ENCODE results near the gene NAT8L. TPM values are rescaled to one million over a fixed set of nuclear protein-coding genes. Genes with fewer than 3 reads are reported as not detected.

NAT8L gene
- total RNA-seq, 3 donors from 2014 or later (not counting 1 experiment from before 2014, with no cell fraction given): not detected

DNA sequence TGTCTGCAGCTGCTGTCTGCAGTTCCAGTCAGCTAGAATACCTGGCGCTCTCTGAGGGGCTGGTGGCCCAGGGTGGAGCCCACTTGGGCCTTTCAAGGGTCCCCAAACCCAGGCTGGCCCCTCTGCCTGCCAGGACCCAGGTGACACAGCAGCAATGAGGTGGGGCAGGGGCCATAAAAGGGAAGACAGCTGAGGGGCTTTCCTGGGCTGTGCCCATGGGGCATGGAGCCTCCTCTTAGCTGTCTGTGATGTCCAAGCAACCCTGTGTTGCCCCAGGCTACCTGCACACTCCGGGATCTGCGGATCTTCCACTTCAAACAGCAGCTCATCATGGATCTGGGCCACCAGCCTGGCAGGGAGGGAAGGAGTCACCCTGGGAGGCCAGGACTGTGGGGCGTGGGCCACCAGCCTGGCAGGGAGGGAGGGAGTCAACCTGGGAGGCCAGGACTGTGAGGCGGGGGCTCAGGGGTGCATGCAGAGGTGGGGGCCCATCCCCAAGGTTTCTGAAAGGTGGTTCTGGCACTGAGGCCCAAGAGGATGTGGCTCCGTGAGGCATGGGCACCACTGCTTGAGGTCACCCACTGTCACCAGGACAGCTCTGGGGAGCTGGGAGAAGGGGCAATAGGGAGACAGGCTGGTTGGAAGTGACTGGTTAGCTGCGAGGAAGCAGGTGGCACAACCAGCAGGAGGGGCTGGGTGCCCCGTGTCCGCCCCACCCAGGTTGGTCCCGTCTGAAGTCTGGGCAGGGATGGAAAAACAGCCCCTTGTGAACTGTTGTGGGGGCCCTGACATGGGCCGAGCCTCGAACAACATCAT is 16.3 kb downstream of the NAT8L start:
- H3K27me3 ChIP-seq (ENCODE audit: control insufficient read depth, insufficient read depth, low read length): no peaks in the 10 kb centered on the region
- no peak overlapping the region for H3K4me3 Mint-ChIP-seq
- no peaks in the 10 kb centered on the region for H3K4me1 ChIP-seq (ENCODE audit: control insufficient read depth, insufficient read depth, low read length)
- no peak for ATAC-seq
- H3K27ac ChIP-seq (ENCODE audit: low read length): no peak overlapping the region
- H3K36me3 Mint-ChIP-seq: no peaks in the 10 kb centered on the region
- TF ChIP-seq, protein P1, sequence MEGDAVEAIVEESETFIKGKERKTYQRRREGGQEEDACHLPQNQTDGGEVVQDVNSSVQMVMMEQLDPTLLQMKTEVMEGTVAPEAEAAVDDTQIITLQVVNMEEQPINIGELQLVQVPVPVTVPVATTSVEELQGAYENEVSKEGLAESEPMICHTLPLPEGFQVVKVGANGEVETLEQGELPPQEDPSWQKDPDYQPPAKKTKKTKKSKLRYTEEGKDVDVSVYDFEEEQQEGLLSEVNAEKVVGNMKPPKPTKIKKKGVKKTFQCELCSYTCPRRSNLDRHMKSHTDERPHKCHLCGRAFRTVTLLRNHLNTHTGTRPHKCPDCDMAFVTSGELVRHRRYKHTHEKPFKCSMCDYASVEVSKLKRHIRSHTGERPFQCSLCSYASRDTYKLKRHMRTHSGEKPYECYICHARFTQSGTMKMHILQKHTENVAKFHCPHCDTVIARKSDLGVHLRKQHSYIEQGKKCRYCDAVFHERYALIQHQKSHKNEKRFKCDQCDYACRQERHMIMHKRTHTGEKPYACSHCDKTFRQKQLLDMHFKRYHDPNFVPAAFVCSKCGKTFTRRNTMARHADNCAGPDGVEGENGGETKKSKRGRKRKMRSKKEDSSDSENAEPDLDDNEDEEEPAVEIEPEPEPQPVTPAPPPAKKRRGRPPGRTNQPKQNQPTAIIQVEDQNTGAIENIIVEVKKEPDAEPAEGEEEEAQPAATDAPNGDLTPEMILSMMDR (IDR thresholded peaks at IDR 0.05): no peak
- no peak overlapping the region for H3K4me3 ChIP-seq (ENCODE audit: low read length)
- no peaks in the 10 kb centered on the region for H3K36me3 ChIP-seq (ENCODE audit: control insufficient read depth, insufficient read depth, low read length)
- H3K27me3 Mint-ChIP-seq (ENCODE audit: low read depth in 2 of 2): no peaks in the 10 kb centered on the region
- WGBS (ENCODE audit: insufficient coverage): 82% methylated on average over 12 of the region's 12 CpGs
- no peak for DNase-seq
- no peak overlapping the region for H3K27ac Mint-ChIP-seq
- intact Hi-C loops (cut with micrococcal nuclease): no loop called here
- no peaks in the 10 kb centered on the region for H3K9me3 Mint-ChIP-seq
- no peaks in the 10 kb centered on the region for H3K4me1 Mint-ChIP-seq
- no peaks in the 10 kb centered on the region for H3K9me3 ChIP-seq (ENCODE audit: control insufficient read depth, insufficient read depth, low read length)

- Histone ChIP-seq H3K4me1 (ENCODE audit: control insufficient read depth, insufficient read depth, low read length) (no peaks in the 10 kb centered on the region), H3K27me3 (ENCODE audit: control insufficient read depth, insufficient read depth, low read length) (no peaks in the 10 kb centered on the region), H3K9me3 (ENCODE audit: control insufficient read depth, insufficient read depth, low read length) (no peaks in the 10 kb centered on the region), H3K4me3 (ENCODE audit: low read length) (no peak overlapping the region), H3K36me3 (ENCODE audit: control insufficient read depth, insufficient read depth, low read length) (no peaks in the 10 kb centered on the region), H3K27ac (ENCODE audit: low read length) (no peak overlapping the region)
- 93% methylated on average over 31 of the region's 31 CpGs for WGBS (ENCODE audit: insufficient coverage)
- TF ChIP-seq, protein P1 (IDR thresholded peaks at IDR 0.05): no peak
- no peaks in the 10 kb centered on the region for H3K36me3 Mint-ChIP-seq
- intact Hi-C loops (cut with micrococcal nuclease): no loop called here
- no peak overlapping the region for H3K27ac Mint-ChIP-seq
- H3K4me1 Mint-ChIP-seq: no peaks in the 10 kb centered on the region
- no peak for ATAC-seq
- H3K27me3 Mint-ChIP-seq (ENCODE audit: low read depth in 2 of 2): no peaks in the 10 kb centered on the region
- H3K9me3 Mint-ChIP-seq: no peaks in the 10 kb centered on the region
- no peak for DNase-seq
- no peak overlapping the region for H3K4me3 Mint-ChIP-seq
Measured at GRCh38 chr4:2075987-2076907, 17.1 kb downstream of the NAT8L start.

- Mint-ChIP-seq H3K27me3 (ENCODE audit: low read depth in 2 of 2) (no peaks in the 10 kb centered on the region), H3K27ac (no peak overlapping the region)
- DNase-seq: no peak
Measured at GRCh38 chr4:2076908-2077536, 17.9 kb downstream of the NAT8L start.

More at GRCh38 chr4:2076908-2077536, 17.9 kb downstream of the NAT8L start:
- no peak for ATAC-seq
- Mint-ChIP-seq H3K36me3 (no peaks in the 10 kb centered on the region), H3K4me1 (no peaks in the 10 kb centered on the region), H3K9me3 (no peaks in the 10 kb centered on the region), H3K4me3 (no peak overlapping the region)
- 85% methylated on average over 9 of the region's 9 CpGs for WGBS (ENCODE audit: insufficient coverage)
- intact Hi-C loops (cut with micrococcal nuclease): no loop called here
- Histone ChIP-seq H3K27ac (ENCODE audit: low read length) (no peak overlapping the region), H3K4me1 (ENCODE audit: control insufficient read depth, insufficient read depth, low read length) (no peaks in the 10 kb centered on the region), H3K9me3 (ENCODE audit: control insufficient read depth, insufficient read depth, low read length) (no peaks in the 10 kb centered on the region), H3K36me3 (ENCODE audit: control insufficient read depth, insufficient read depth, low read length) (no peaks in the 10 kb centered on the region), H3K27me3 (ENCODE audit: control insufficient read depth, insufficient read depth, low read length) (no peaks in the 10 kb centered on the region), H3K4me3 (ENCODE audit: low read length) (no peak overlapping the region)
- TF ChIP-seq, protein P1 (IDR thresholded peaks at IDR 0.05): no peak

Data from natural killer cell (primary cell).